Esophagus squamous epithelium (tissue), 5 donors: ENCODE data around the gene ASB14. TPM values are rescaled to one million over a fixed set of nuclear protein-coding genes. Genes with fewer than 3 reads are reported as not detected.

Source experiments
- DNase-seq: peaks from one replicate; lab custom pipeline; 2025; lab: John Stamatoyannopoulos, UW
- H3K27ac ChIP-seq, 4 donors: fragments of 200-600 bp; sonication (generic); one replicate each; pipeline ENCODE4 v1.5.1; 2016 to 2019; ENCODE audit warnings: mild to moderate bottlenecking in 1 of 4
- H3K27me3 ChIP-seq, 4 donors: fragments of 200-600 bp; sonication (generic); 1 replicate in 3 of 4; 2 replicates in 1 of 4; pipeline versions ENCODE4 v1.5.1 to v1.6.0; 2017 to 2021; ENCODE audit warnings: antibody characterized with exemption in 1 of 4
- H3K36me3 ChIP-seq, 3 donors: fragments of 200-600 bp; sonication (generic); one replicate each; pipeline ENCODE4 v1.5.1; 2016 to 2019
- H3K4me1 ChIP-seq, 3 donors: fragments of 200-600 bp; sonication (generic); one replicate each; pipeline ENCODE4 v1.5.1; 2017 to 2019
- H3K4me3 ChIP-seq, 4 donors: fragments of 200-600 bp; sonication (generic); 1 replicate in 3 of 4; 2 replicates in 1 of 4; pipeline ENCODE4 v1.5.1; 2016 to 2019; ENCODE audit warnings: mild to moderate bottlenecking in 2 of 4, moderate library complexity in 1 of 4
- H3K9me3 ChIP-seq, 3 donors: fragments of 200-600 bp; sonication (generic); one replicate each; pipeline ENCODE4 v1.5.1; 2016 to 2019
- CTCF ChIP-seq, 6 experiments: fragments of 450-650 bp in 4 of 6; fragments of 200-600 bp in 2 of 6; sonication (generic) in 2 of 6; IDR thresholded peaks; one replicate each; pipeline ENCODE4 v1.5.1; 2016 to 2019; ENCODE audit warnings: antibody characterized with exemption in 6 of 6, mild to moderate bottlenecking in 4 of 6, moderate library complexity in 4 of 6
- POLR2A ChIP-seq, 4 donors: fragments of 450-650 bp; IDR thresholded peaks; one replicate each; pipeline ENCODE4 v1.6.1; 2017; ENCODE audit warnings: antibody characterized with exemption in 4 of 4, mild to moderate bottlenecking in 4 of 4, moderate library complexity in 3 of 4
- WGBS, 2 donors: methylation state at CpG; one replicate each; pipeline ENCODE4 v1.1.5; 2018; 5-methylcytosine and 5-hydroxymethylcytosine counted together
- intact Hi-C: fragments of 100-400 bp; cut with DNase I; formaldehyde crosslinking; loops from one replicate; pipeline ENCODE4 v1.15.0; 2022
- total RNA-seq, 4 donors: library from RNA; depleted of rRNA; stranded (reverse); fragments of >200 nt; gene quantifications; one replicate each; pipeline ENCODE4 v1.1.0, GENCODE V29; 2016
- donor health status: DM: yes; HTN: yes; CAD: no.

The ASB14 gene
- total RNA-seq, 4 donors from 2014 or later, result not detected

DNA sequence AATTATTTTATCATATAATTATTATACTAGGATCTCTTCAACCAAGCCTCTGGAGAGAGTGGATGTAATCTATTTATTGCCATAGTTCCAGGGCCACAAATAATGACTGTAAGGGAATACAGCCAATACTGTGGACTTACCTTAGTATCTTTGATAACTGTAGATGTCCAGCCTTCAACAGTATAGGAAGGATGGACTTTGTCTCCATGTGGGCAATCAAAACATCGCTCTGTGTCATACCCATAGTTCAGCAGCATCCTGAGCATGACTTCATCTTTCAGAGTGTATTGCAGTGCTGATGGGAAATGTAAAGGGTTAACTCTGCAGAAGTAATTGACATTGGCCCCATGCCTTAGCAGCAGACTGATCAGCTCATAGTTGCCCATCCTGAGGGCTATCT lies 14.2 kb downstream of the ASB14 start:
- Histone ChIP-seq H3K9me3 (peaks cover 0 to 4% (median 0%) of the 10 kb centered on the region in 3 donors), H3K36me3 (peaks cover 0 to 22% (median 0%) of the 10 kb centered on the region in 3 donors), H3K4me1 (no peaks in the 10 kb centered on the region), H3K27me3 (no peaks in the 10 kb centered on the region), H3K27ac (no peak overlapping the region), H3K4me3 (no peak overlapping the region)
- TF ChIP-seq POLR2A (IDR thresholded peaks at IDR 0.05) (no peak), CTCF (IDR thresholded peaks at IDR 0.05) (no peak)
- intact Hi-C loops, result no loop called here
- 83 to 88% methylated on average over 1 of the region's 1 CpG for WGBS, 2 donors
- DNase-seq, result no peak

- no peak for TF ChIP-seq POLR2A (IDR thresholded peaks at IDR 0.05)
- TF ChIP-seq CTCF (IDR thresholded peaks at IDR 0.05), result no peak
- no peak for DNase-seq
- H3K27ac ChIP-seq, result no peak overlapping the region
- 96 to 98% methylated on average over 2 of the region's 2 CpGs for WGBS, 2 donors
- H3K4me1 ChIP-seq, result no peaks in the 10 kb centered on the region
- peaks cover 0 to 50% (median 0%) of the 10 kb centered on the region in 3 donors for H3K36me3 ChIP-seq
- no peak overlapping the region for H3K4me3 ChIP-seq
- intact Hi-C loops, result no loop called here
- peaks cover 0 to 4% (median 0%) of the 10 kb centered on the region in 3 donors for H3K9me3 ChIP-seq
- no peaks in the 10 kb centered on the region for H3K27me3 ChIP-seq
These were observed 17.1 kb downstream of the ASB14 start for GRCh38 chr3:57275393-57275792.

DNA sequence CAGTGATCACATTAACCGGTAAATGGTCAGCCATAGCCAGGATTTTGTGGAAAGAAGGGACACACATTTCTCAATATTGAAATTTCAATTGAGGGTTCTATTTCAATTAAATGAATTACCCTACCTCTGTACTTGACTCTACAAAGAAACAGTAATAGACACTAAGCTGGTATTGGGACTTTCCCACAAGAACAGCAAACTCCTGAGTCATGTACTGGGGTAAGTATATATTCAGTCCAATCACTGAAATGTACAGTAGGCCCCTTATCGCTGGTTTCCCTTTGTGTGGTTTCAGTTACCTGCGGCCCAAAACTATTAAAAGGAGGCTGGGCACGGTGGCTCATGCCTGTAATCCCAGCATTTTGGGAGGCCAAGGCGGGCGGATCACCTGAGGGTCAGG lies 17.6 kb downstream of the ASB14 start:
- peaks cover 0 to 4% (median 0%) of the 10 kb centered on the region in 3 donors for H3K9me3 ChIP-seq
- WGBS, 2 donors, result 89 to 96% methylated on average over 4 to 6 of the region's 6 CpGs
- intact Hi-C loops, result no loop called here
- no peak overlapping the region for H3K4me3 ChIP-seq
- H3K27me3 ChIP-seq, result no peaks in the 10 kb centered on the region
- H3K27ac ChIP-seq, result no peak overlapping the region
- DNase-seq, result no peak
- no peaks in the 10 kb centered on the region for H3K4me1 ChIP-seq
- TF ChIP-seq CTCF (IDR thresholded peaks at IDR 0.05) (no peak), POLR2A (IDR thresholded peaks at IDR 0.05) (no peak)
- H3K36me3 ChIP-seq, result peaks cover 0 to 55% (median 0%) of the 10 kb centered on the region in 3 donors

DNA sequence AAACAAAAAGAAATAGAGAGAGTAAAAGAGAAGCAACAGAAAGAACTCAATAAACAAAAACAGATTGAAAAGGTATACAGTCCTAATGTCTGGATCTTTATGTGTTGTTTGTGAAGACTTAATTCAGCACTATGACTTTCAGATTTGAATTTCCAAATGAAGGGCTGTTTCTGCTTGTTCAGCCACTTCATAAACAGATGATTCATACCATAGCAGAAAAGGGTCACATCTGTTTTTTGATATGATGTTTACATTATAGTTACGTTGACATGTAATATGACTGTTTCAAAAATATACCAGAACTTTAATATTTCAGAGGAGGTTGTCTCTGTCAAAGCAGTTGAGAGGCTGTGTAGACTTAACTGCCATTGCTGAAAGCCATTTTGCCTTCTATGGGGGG lies 24.1 kb downstream of the ASB14 start:
- Histone ChIP-seq H3K4me1 (no peaks in the 10 kb centered on the region), H3K27ac (no peak overlapping the region), H3K9me3 (no peaks in the 10 kb centered on the region), H3K27me3 (no peaks in the 10 kb centered on the region), H3K36me3 (peaks cover 0 to 99% (median 20%) of the 10 kb centered on the region in 3 donors), H3K4me3 (no peak overlapping the region)
- WGBS, 2 donors, result 74 to 90% methylated on average over 1 of the region's 1 CpG
- intact Hi-C loops, result no loop called here
- no peak for DNase-seq
- TF ChIP-seq CTCF (IDR thresholded peaks at IDR 0.05) (no peak), POLR2A (IDR thresholded peaks at IDR 0.05) (no peak)

DNA sequence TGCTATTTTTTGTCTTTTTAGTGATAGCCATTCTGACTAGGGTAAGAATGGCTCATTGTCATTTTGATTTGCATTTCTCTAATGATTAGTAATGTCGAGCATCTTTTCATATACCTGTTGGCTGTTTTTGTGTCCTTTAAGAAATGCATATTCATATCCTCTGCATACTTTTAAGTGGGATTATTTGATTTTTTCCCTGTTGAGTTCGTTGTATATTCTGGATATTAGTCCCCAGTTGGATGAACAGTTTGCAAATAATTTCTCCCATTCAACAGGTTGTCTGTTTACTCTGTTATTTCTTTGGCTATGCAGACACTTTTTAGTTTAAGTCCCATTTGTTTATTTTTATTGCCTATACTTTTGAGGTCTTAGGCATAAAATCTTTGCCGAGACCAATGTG lies 30.6 kb downstream of the ASB14 start:
- H3K27ac ChIP-seq, result no peak overlapping the region
- WGBS, 2 donors, result 88 to 92% methylated on average over 3 of the region's 3 CpGs
- H3K36me3 ChIP-seq, result peaks cover 0 to 100% (median 33%) of the 10 kb centered on the region in 3 donors
- no peak for DNase-seq
- H3K27me3 ChIP-seq, result no peaks in the 10 kb centered on the region
- intact Hi-C loops, result no loop called here
- no peaks in the 10 kb centered on the region for H3K4me1 ChIP-seq
- no peaks in the 10 kb centered on the region for H3K9me3 ChIP-seq
- TF ChIP-seq CTCF (IDR thresholded peaks at IDR 0.05) (no peak), POLR2A (IDR thresholded peaks at IDR 0.05) (no peak)
- no peak overlapping the region for H3K4me3 ChIP-seq
